HG02885 (cell line): ENCODE results near the gene MAML3.
"Not testable (repeated sequence)": the region's sequence is repeated elsewhere in the genome, so short reads cannot be mapped to it uniquely, and the experiment has no call there.

Experiments used
- ATAC-seq: cut with Tn5 transposase; IDR thresholded peaks from one replicate; pipeline ENCODE4 v1.9.1; 2021; ENCODE audit warnings: mild to moderate bottlenecking; ENCODE audit not compliant: unreplicated experiment, poor library complexity

Gene MAML3

DNA sequence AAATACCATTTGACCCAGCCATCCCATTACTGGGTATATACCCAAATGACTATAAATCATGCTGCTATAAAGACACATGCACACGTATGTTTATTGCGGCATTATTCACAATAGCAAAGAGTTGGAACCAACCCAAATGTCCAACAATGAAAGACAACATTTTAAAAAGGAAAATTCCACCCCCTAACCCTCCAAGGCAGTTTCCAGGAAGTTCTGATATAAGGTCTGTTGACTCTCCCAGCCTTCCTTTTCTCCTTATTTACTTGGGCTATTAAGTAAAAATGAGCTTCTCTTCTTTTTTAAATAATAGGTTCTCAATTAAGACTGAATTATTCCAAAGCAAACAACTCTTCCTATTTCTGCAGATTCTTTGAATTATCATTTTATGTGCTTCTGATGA lies 209.1 kb downstream of the MAML3 start:
- ATAC-seq, result not testable (repeated sequence)

DNA sequence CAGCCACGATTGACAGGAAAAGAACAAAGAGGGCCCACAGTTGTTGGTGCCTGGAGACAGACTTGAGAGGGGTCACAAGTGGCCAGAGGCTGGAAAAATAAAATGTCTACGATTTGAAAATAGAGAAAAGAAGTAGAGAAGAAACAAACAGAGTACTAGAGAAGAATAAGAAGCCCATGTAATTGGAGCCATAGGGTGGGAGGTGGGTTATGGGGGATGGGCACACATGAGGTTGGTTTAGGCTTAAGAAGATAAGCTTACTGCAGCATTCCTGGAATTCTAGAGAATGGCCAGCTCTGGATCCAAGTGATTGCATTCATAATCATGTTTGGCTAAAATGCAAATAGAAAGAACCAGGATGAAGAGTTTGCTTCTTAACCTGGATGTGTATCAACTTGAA lies 210.7 kb downstream of the MAML3 start:
- no peak for ATAC-seq

DNA sequence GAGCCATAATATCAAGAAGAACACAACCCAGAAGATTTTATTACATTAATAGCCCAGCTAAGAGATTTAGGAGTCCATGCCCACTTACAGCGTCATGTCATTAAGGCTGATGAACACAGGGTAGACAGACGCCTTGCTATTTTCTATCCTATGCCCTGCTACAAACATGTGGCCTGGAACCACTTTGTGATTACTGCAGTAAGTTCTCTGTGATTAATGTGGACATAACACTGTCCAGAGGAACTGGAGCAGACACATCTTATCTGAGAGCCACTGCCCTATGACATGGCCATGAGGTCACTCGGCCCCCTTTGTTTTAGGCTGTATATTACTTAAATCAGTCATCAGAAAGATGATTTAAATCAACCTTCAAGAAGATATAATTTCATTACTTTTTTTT lies 211.7 kb downstream of the MAML3 start:
- no peak for ATAC-seq

DNA sequence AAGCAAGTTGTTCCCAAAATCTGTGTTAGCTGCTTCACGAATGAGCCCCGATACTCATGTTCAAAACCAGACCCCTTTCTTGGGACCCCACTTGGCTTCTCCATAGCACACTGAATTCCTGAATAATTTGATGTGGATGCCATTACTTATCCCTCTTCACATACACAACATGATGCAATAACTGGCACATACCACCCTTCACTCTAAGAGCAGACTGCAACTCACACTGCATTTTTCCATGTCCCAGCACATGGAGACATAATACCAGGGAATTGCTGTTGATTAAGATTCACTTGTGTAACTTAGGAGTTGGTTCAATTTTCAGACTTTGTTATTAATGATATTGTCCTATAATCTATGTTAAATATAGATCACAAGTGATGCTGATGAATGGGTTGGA lies 213.4 kb downstream of the MAML3 start:
- ATAC-seq, result no peak

DNA sequence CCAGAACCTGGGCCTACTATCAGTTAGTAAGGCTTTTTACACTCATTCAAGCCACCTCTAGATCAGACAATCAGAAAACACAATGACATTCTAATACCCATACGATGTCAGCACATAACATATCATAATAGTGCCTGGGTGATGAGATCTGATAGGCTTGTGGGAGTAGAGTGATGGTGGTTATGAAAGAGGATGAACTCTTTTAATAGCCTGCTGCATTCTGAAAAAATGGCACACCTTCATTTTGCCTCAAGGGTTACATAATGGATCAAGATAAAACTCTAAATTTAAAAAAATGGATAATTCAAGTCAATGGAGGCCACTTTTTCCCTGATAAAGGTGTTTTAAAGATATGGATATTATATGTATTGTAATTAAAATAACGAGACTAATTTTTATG lies 215.6 kb downstream of the MAML3 start:
- no peak for ATAC-seq

DNA sequence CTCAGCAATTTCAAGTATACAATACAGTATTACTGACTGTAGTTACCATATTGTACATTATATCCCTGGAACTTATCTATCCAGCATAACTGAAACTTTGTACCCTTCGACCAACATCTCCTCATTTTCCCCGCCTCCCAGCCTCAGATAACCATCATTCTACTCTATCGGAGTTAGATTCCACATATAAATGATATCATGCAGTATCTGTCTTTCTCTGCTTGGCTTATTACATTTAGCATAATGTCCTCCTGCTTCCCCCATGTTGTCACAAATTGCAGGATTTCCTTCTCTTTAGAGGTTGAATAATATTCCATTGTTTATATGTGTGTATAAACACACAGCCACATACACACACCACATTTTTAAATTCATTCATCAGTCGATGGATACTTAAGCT lies 218.1 kb downstream of the MAML3 start:
- no peak for ATAC-seq

DNA sequence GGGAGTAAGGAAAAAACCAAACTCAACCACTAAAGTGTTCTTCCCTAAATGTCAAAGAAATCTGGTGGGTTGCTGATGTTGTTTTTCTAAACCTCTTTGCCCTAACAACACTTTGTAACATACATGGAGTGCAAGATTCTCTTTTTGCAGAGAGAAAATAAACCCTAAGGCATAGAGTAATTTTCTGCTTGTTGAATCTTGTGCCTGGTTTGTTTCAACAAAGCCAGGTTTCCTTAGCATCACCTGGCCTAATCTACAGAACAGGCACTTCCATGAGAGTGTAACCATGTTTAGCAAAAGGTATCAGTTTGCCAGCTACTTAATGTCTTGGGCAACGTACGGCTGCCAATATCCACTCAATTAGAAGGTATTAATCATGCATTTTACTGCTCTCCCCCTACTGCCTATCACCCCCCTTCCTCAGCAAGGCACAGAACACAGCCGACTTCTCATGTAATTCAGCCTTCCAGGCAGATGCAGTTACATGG lies 219.2 kb downstream of the MAML3 start:
- ATAC-seq, result no peak

DNA sequence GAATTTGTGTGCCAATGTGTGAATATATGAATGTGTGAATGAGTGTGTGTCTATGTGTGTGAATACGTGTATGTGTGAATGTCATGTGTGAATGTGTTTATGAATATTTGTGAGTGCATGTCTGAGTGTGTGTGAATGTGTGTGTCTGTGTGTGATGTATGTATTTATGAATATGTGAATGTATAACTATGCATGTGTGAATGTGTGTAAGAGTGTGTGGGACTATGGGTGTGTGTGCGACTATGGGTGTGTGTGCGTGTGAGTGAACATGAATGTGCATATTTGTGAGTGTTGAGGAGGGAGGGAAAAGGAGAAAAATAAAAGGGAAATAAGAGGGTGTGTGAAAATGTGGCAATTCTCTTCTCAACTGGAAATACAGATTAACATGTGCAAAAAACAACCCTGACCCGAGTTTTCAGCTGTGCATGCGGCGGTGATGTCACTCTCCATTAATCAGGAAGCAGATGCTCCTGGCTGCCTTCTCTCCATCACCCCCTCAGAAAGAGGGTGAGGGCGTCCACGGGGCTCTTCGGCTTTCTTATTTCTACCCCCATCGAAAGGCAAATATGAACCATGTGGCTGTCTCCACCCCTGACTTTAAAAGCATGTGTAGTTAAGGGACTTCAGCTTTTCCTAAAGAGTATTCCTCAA lies 219.8 kb downstream of the MAML3 start:
- no peak for ATAC-seq

DNA sequence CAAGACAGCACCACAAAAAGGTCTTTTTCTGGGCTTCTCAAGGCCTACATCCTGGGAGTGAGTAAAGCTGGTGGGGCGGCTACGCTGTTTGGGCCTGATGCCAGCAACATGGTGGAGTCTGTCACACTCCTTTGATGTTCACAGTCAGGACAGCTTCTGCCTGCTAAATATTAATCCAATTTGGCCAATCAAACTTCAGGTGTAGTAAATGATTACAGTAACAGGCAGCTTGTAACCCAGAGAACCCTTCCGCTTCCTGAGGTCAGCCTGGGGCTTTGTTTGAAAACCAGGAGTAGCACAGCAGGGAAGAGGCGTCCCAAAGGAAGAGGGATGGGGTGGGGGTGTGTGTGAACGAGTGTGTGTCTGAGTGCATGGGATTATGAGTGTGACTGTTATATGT lies 220.4 kb downstream of the MAML3 start:
- no peak for ATAC-seq

DNA sequence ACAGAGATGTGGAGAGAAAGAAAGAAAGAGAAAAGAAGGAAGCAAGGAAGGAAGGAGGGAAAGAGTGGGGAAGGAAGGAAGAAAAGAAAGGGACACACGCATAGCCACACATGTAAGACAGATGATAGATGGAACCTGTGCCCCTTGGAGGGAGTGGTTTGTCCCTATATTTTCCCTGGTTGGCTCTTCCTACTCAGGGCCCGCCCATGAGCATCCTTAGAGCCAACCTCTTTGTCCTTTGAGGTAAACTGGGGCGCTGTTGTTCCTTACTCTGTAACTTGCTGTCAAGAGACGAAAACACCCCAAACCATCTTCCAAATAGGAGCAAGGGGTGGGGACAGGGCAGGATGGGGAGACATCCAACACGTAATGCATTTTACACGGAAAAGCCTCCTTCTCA lies 220.9 kb downstream of the MAML3 start:
- ATAC-seq, result no peak

DNA sequence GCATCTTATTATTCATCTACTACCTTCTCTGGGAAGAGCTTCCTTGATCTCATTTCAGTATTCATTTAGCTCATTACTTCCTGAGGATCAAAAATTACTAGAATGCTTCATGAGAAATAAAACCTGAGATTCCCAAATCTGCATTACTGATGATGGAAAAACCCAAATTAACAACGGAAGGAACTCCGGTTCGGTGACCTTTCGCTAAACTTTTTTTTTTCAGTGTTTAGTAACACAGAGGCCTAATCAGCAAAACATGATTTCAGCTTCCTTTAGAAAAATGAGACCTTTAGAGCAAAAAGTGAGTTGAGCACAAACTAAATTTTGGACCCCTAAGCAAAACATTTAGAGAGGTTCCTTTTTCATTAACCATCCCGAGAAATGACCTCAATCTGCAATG lies 229.2 kb downstream of the MAML3 start:
- no peak for ATAC-seq

DNA sequence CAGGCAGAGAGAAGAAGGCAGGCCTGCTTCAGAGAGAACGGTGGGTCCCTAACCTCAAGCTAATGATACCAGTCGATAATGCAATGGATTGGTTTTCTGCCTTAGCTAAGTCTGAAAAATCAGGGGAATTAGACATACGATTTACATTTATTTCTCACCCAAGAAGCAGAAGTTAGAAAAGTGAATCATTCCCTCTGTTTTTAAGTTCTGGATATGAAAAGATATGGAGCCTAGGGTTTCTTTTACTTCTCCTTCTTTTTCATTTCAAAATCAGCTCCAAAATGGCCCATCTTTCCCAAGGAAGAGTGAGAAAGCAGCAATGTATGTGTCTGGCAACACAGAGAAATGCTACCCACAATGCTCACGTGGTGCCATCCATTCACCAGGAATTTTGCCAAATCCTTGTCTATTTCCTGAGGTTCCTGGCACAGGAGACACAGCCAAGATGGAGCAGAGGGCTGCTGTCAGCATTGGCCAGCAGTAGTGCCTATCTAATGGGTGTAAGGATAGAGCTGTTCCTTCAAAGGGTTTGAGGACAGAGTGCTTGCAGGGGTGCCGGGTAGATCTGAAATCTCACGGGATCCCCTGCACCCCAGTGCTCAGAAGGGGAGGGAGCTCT lies 231.5 kb downstream of the MAML3 start:
- ATAC-seq, result no peak

DNA sequence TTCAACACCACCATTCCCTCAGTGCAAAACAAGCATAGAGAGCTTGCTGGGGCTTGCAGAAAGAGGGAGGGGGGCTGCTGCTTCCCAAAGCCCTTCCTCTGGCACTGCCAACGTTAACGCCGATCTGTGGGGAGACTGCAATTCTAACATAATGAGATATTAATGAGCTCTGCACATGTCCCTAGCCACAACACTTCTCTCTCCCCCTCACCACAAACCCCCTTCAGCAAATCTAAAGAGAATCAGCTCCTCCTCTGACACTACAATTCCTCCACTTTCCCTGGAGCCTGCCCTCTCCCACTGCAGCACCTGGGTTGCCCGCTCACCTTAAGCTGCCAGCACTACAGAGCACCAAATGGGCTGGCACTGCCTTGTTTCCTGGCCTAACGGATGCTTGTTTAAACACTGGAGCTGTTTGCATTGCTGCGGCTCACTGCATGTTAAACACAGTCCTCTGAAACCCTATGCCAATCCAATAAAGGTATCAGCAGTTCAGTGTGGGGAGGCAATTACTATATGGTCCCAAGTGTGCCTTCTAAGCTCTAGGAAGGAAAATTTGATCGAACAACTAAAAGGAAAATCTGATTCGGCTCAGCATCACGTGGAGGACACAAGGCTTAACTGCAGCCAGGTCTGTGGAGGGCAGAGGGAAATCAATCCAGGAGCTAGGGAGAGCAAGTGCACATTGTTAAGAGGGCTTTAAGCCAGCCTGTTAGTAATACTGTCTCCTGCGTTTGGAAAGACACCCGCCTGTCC lies 232.4 kb downstream of the MAML3 start:
- no peak for ATAC-seq

DNA sequence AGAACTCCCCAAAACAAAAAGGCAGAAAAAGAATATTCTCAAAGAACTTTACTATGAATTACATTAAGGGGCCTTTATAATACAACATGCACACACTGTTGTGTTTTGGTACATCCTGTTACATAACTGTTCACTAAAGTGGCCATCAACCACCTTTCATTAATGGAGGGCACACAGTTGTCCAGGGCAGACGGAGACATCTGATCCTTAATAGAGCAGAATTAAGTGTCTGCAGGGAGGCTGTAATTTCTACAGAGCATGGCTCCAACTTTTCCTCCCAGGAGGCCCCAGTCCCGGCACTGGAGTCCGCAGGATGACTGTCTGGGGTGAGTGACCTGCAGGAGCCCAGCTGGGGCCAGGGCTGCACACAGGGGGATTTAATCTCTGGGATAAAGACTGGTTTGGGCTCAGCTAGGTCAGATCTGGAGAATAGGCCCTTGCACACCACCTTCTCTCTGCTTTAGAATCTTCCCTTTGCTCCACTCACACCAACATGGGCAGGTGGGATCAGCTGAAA lies 233.4 kb downstream of the MAML3 start:
- ATAC-seq, result no peak

DNA sequence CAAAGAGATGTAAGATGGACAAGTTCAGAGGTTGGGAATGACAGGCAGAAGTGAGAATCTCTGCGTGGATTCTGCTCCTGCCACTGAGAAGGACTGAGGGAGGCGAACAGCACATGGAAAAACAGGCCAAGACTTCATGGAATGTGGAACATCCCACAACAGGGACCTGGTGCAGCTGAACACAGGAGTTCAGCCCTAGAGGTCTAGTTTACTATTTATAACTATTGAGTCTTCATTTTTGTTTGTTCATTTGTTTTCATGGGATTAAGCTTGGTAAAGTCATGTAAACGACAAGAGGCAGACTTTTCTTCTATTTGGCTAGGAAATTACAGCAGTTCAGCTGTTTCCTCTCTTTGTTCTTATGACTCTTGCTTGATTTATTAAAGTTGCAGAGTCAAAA lies 234.5 kb downstream of the MAML3 start:
- ATAC-seq, result no peak

DNA sequence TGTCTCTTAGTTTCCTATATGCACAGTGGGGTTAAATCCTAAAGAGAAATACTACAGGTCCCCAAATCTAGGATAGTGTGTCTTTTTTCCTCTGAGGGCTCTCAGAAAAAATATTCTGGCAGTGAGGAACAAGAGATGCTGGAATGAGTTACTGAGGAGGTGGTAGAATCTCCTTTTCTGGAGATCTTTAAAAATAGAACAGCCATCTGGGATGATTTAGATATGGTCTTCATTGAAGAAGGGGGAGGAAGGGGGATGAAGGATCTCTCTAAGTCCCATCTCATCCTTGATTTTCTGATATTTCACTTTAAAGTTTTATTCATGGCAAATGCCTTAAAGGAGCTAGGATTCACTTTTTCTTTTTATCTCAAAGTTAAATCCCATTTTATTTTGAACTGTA lies 235.0 kb downstream of the MAML3 start:
- ATAC-seq, result no peak

DNA sequence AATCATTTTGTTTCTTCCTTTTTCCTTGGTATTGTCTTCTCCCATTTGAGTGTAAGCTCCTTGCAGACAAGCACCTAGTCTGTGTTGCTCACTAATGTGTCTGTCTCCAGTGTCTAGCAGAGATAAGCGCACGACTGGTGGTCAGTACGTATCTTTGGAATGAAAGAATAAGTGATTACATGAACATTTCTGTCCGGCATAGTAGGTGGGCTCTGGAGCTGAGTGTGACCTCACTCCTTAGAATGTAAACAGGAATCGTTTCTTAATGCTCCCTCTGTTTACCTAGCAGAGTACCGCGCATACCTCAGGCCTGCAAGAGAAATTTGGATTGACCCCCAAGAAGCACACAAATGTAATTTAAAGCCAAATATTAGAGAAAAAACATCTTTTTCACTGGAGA lies 235.4 kb downstream of the MAML3 start:
- no peak for ATAC-seq

DNA sequence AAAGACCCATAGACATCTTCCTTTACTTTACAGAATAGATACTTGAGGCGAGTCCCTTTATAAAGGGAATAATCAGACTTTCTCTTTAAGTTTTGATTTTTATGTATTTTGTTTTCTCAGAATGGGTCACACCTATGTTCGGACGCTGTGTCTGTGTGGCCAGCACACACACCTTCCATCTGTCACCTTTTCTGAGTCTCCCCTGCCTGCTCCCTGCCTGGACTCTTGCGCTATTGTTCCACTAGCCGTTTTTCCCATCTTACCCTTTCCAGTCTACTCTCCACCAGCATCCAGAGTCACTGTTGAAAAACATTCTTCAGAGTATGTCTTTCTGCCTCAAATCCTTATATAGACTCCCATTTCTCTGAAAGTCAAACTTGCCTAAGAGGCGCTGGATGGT lies 236.1 kb downstream of the MAML3 start:
- no peak for ATAC-seq

DNA sequence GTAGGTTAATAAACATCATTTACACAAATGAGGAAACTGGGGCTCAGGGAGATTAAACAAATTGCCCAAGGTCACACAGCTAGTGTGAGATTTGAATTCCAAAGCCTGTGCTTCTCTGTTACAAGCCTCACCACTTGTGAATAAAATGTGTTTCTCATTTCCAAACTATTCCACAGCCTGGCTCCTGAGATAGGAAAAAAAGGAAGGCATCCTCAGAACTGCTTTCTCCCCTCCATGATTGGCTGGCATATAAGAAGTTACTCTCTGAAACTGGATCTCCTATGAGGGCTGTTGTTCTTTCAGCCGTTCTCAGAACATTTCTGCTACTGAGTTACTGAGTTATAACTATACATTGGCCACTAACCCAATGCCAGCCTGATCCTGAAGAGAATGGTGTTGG lies 237.9 kb downstream of the MAML3 start:
- ATAC-seq, result no peak

DNA sequence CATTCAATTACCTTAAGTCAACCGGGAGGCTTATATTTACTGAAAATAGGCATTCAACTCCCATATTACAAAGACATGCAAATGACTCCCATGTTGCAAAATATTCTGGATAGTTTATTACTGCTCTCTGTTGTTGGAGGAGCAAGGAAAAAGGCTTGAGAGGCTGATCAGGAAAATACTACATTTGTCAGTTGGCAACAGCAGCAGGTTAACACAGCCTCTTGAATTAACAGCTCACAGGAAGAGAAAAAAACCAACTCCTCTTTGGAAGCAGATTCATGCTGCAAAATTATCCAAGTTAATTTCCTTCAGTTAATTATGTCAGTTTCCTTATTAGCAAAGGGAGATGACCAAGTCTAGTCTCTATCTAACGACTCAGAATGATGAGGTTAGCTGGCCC lies 238.9 kb downstream of the MAML3 start:
- no peak for ATAC-seq

DNA sequence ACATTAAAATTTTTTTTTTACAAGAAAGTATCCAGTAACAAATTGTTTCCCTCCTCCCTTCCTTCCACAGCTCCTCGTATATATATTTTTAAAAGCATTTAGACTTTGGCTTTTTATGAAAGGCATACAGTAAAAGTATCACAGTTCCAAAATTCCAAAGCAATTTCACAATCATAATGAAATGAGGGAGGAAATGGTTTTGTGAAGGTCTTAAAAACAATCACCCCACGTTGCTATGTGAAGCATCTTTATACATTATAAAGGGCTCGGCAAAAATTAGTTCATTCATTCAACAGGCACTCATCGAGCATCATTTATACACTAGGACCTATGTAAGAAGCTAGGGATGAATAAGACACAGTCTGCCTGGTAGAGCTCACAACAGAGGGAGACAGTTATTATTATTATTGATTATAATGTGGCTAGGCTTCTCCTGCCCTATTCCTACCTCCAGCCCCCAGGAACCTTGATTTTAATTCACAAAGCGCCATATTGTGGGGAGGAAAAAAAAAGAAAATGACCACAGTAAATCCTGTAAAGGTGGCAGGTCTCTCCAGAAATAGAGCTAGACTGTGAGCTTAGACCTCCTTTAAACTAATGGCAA lies 239.9 kb downstream of the MAML3 start:
- no peak for ATAC-seq
